Sigmoid colon (tissue), 7 donors: Measurements from ENCODE around the gene ZBTB1. TPM values are rescaled to one million over a fixed set of nuclear protein-coding genes. Genes with fewer than 3 reads are reported as not detected.

Experiments used
- DNase-seq: peaks from one replicate; pipeline ENCODE4 v3.0.0-alpha.2; 2019
- H3K27ac ChIP-seq, 4 donors: fragments of 200-600 bp; sonication (generic); one replicate each; pipeline ENCODE4 v1.5.1; 2016 to 2019; ENCODE audit warnings: mild to moderate bottlenecking in 1 of 4
- H3K27me3 ChIP-seq, 3 donors: fragments of 200-600 bp; sonication (generic); one replicate each; pipeline ENCODE4 v1.5.1; 2019; ENCODE audit warnings: mild to moderate bottlenecking in 1 of 3
- H3K36me3 ChIP-seq, 4 donors: fragments of 200-600 bp; sonication (generic); one replicate each; pipeline ENCODE4 v1.5.1; 2016 to 2019
- H3K4me1 ChIP-seq, 4 donors: fragments of 200-600 bp; sonication (generic); one replicate each; pipeline ENCODE4 v1.5.1; 2017 to 2019
- H3K4me3 ChIP-seq, 4 donors: fragments of 200-600 bp; sonication (generic); one replicate each; pipeline ENCODE4 v1.5.1; 2017 to 2019; ENCODE audit warnings: mild to moderate bottlenecking in 2 of 4, moderate library complexity in 1 of 4
- H3K9me3 ChIP-seq, 4 donors: fragments of 200-600 bp in 3 of 4; sonication (generic) in 3 of 4; one replicate each; pipeline versions ENCODE4 v1.5.1 to v1.6.1; 2013 to 2019
- EP300 ChIP-seq, 4 donors: sonication (generic); formaldehyde crosslinking; IDR thresholded peaks; one replicate each; pipeline ENCODE4 v1.6.1; 2017; ENCODE audit warnings: antibody characterized with exemption in 4 of 4
- POLR2A ChIP-seq, 2 donors: fragments of 450-650 bp; IDR thresholded peaks; one replicate each; pipeline ENCODE4 v1.6.1; 2016; ENCODE audit warnings: antibody characterized with exemption in 2 of 2, mild to moderate bottlenecking in 2 of 2, moderate library complexity in 2 of 2
- POLR2AphosphoS5 ChIP-seq, 4 donors: sonication (generic); formaldehyde crosslinking; IDR thresholded peaks; one replicate each; pipeline ENCODE4 v1.6.1; 2017; ENCODE audit warnings: antibody characterized with exemption in 4 of 4
- WGBS, 2 donors: extraction: QIAGEN DNeasy Blood & Tissue Kit; methylation state at CpG; one replicate each; pipeline ENCODE4 v1.1.7; 2013; 5-methylcytosine and 5-hydroxymethylcytosine counted together
- intact Hi-C: fragments of 100-400 bp; cut with DNase I; formaldehyde crosslinking; loops from one replicate; pipeline ENCODE4 v1.15.1; 2023
- polyA plus RNA-seq, 3 donors: library from polyadenylated mRNA; stranded (reverse); fragments of 200-250 nt; gene quantifications; one replicate each; pipeline ENCODE4 v1.2.3, GENCODE V29; 2013
- total RNA-seq, 4 donors: library from RNA; depleted of rRNA; stranded (reverse); fragments of >200 nt; gene quantifications; one replicate each; pipeline ENCODE4 v1.1.0, GENCODE V29; 2016
- TF ChIP-seq, protein P1 (sequence below), 4 experiments: fragments of 450-650 bp in 3 of 4; fragments of 200-600 bp in 1 of 4; IDR thresholded peaks; one replicate each; pipeline ENCODE4 v1.5.1; 2016 to 2019; ENCODE audit warnings: antibody characterized with exemption in 4 of 4, mild to moderate bottlenecking in 3 of 4, moderate library complexity in 2 of 4
- donor health status: healthy with polysubstance abuse.
- donor health status: Bipolar disorder and iron deficiency.
- donor health status: healthy.

The ZBTB1 gene
- total and polyA plus RNA-seq, 7 donors: 6.0 to 52.9 (median 37.2) TPM

DNA sequence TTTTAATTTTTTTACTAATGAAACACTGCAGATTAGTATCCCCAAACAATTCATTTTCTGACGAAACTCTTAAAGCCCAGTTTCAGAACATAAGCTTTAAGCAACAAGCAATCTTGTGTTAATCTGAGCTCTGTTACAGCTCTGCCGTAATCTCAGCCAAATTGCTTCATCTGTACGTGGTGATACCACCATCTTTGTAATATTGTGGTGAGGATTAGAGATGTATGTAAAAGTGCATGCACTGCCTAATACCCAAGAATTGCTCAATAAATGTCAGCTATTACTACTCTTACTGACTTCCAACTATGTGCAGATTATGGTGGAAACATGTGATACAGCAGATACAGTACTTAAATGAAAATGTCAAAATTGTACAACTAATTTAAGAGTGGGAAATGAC is 37.5 kb upstream of the ZBTB1 start:
- intact Hi-C loops: loop anchor here (2.0 to 10.0 kb wide), 2 partner anchors 36 to 122 kb away; partner anchors contain the start of gene ZBTB25
- Histone ChIP-seq H3K4me1 (peaks cover 0 to 14% (median 6%) of the 10 kb centered on the region in 4 donors), H3K9me3 (no peaks in the 10 kb centered on the region), H3K36me3 (no peaks in the 10 kb centered on the region), H3K27ac (no peak overlapping the region), H3K4me3 (no peak overlapping the region), H3K27me3 (no peaks in the 10 kb centered on the region)
- TF ChIP-seq, protein P1, sequence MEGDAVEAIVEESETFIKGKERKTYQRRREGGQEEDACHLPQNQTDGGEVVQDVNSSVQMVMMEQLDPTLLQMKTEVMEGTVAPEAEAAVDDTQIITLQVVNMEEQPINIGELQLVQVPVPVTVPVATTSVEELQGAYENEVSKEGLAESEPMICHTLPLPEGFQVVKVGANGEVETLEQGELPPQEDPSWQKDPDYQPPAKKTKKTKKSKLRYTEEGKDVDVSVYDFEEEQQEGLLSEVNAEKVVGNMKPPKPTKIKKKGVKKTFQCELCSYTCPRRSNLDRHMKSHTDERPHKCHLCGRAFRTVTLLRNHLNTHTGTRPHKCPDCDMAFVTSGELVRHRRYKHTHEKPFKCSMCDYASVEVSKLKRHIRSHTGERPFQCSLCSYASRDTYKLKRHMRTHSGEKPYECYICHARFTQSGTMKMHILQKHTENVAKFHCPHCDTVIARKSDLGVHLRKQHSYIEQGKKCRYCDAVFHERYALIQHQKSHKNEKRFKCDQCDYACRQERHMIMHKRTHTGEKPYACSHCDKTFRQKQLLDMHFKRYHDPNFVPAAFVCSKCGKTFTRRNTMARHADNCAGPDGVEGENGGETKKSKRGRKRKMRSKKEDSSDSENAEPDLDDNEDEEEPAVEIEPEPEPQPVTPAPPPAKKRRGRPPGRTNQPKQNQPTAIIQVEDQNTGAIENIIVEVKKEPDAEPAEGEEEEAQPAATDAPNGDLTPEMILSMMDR (IDR thresholded peaks at IDR 0.05): no peak
- TF ChIP-seq EP300 (IDR thresholded peaks at IDR 0.05) (no peak), POLR2A (IDR thresholded peaks at IDR 0.05) (no peak), POLR2AphosphoS5 (IDR thresholded peaks at IDR 0.05) (no peak)
- DNase-seq: no peak
- 64 to 72% methylated on average over 3 of the region's 3 CpGs for WGBS, 2 donors

DNA sequence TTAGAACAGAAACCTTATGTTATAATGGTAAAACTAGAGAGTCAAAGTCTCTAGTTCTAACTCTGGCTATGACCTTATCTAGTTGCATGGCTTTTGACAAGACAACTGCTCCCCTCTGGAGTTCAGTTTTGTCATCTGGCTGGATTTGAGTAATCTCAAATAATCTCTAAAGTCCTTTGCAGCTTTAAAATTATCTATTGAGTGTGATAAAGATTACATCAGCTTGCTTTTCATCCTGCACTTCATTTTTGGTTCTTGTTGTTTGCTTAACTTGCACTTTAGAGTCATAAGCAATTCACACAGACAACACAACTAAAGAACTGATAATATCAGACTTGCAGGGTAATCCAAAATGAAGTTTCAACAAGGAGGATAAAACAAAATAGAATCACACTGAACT is 37.0 kb upstream of the ZBTB1 start:
- no peaks in the 10 kb centered on the region for H3K9me3 ChIP-seq
- peaks cover 0 to 14% (median 6%) of the 10 kb centered on the region in 4 donors for H3K4me1 ChIP-seq
- no peak for DNase-seq
- no peak overlapping the region for H3K27ac ChIP-seq
- H3K36me3 ChIP-seq: no peaks in the 10 kb centered on the region
- no peak for TF ChIP-seq EP300 (IDR thresholded peaks at IDR 0.05)
- no peak for TF ChIP-seq POLR2AphosphoS5 (IDR thresholded peaks at IDR 0.05)
- TF ChIP-seq, protein P1 (IDR thresholded peaks at IDR 0.05): no peak
- TF ChIP-seq POLR2A (IDR thresholded peaks at IDR 0.05): no peak
- H3K27me3 ChIP-seq: no peaks in the 10 kb centered on the region
- H3K4me3 ChIP-seq: no peak overlapping the region
- intact Hi-C loops: loop anchor here (2.0 to 10.0 kb wide), 2 partner anchors 35 to 123 kb away; partner anchors contain the start of gene ZBTB25

DNA sequence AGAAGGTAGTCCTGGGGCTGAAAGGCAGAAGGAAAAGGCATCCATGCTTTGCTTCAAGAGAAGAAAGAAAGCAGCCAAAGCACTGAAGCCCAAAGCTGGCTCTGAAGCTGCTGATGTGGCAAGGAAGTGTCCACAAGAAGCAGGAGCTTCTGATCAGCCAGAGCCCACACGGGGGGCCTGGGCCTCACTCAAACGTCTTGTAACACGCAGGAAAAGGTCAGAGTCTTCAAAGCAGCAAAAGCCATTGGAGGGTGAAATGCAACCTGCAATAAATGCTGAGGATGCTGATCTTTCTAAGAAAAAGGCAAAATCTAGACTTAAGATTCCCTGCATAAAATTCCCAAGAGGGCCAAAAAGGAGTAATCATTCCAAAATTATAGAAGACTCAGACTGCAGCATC is 36.1 kb upstream of the ZBTB1 start:
- TF ChIP-seq EP300 (IDR thresholded peaks at IDR 0.05) (no peak), POLR2A (IDR thresholded peaks at IDR 0.05) (no peak), POLR2AphosphoS5 (IDR thresholded peaks at IDR 0.05) (no peak)
- TF ChIP-seq, protein P1 (IDR thresholded peaks at IDR 0.05): no peak
- 51 to 69% methylated on average over 3 of the region's 3 CpGs for WGBS, 2 donors
- no peak overlapping the region for H3K4me3 ChIP-seq
- no peaks in the 10 kb centered on the region for H3K9me3 ChIP-seq
- H3K4me1 ChIP-seq: peaks cover 0 to 14% (median 6%) of the 10 kb centered on the region in 4 donors
- no peak for DNase-seq
- no peaks in the 10 kb centered on the region for H3K27me3 ChIP-seq
- H3K27ac ChIP-seq: no peak overlapping the region
- H3K36me3 ChIP-seq: no peaks in the 10 kb centered on the region
- intact Hi-C loops: loop anchor here (10.0 kb wide), 1 partner anchor 124 kb away; no protein-coding TSS in a partner anchor

DNA sequence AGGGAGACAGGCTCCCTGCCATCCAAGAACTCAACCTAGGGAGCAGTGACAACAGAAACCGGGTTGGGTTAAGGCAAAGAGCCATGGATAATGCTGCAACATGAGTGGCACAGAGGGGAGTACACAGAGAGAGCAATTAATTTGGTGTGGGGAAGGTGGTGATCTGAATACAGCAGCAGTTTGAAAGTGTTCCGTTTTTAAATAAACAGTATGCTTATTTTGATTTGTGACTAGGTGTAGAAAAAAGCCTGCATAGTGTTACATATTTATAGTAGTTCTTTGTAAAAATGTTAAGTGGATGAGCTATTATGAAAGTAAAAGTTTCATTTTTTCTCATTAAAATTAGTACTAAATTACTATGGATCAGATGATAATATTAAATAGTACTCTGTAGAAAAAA is 30.5 kb upstream of the ZBTB1 start:
- Histone ChIP-seq H3K27ac (no peak overlapping the region), H3K4me3 (no peak overlapping the region), H3K27me3 (no peaks in the 10 kb centered on the region), H3K9me3 (no peaks in the 10 kb centered on the region), H3K36me3 (no peaks in the 10 kb centered on the region), H3K4me1 (no peaks in the 10 kb centered on the region)
- no peak for DNase-seq
- intact Hi-C loops: loop anchor here (5.0 kb wide), 1 partner anchor 47 kb away; no protein-coding TSS in a partner anchor
- TF ChIP-seq EP300 (IDR thresholded peaks at IDR 0.05) (no peak), POLR2AphosphoS5 (IDR thresholded peaks at IDR 0.05) (no peak), POLR2A (IDR thresholded peaks at IDR 0.05) (no peak)
- TF ChIP-seq, protein P1 (IDR thresholded peaks at IDR 0.05): no peak
- WGBS, 2 donors: 58 to 68% methylated on average over 2 of the region's 2 CpGs

DNA sequence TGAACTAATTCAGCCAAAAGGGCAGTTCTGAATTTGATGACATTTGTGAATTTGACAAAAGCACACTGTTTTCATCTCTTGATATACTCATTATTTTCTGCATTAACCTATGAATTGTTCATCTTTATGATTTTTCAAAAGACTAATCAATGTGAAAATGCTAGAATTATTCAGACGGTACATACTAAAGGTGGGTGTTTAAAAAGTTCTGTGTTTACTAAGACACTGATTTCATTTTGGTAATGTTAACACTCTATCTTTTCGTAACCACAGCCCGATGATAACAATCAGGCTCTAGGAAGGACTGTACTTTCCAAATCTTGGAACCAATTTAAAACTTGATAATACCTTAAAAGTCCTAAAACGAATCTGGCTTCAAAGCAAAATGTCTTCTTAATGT is 29.9 kb upstream of the ZBTB1 start:
- 70 to 87% methylated on average over 4 of the region's 4 CpGs for WGBS, 2 donors
- DNase-seq: no peak
- no peaks in the 10 kb centered on the region for H3K36me3 ChIP-seq
- H3K4me3 ChIP-seq: no peak overlapping the region
- no peaks in the 10 kb centered on the region for H3K27me3 ChIP-seq
- no peak for TF ChIP-seq POLR2A (IDR thresholded peaks at IDR 0.05)
- TF ChIP-seq POLR2AphosphoS5 (IDR thresholded peaks at IDR 0.05): no peak
- TF ChIP-seq EP300 (IDR thresholded peaks at IDR 0.05): no peak
- TF ChIP-seq, protein P1 (IDR thresholded peaks at IDR 0.05): no peak
- no peaks in the 10 kb centered on the region for H3K4me1 ChIP-seq
- no peak overlapping the region for H3K27ac ChIP-seq
- no peaks in the 10 kb centered on the region for H3K9me3 ChIP-seq
- intact Hi-C loops: loop anchor here (5.0 kb wide), 1 partner anchor 47 kb away; no protein-coding TSS in a partner anchor
